ENCODE results near the gene PAN2. TPM values are rescaled to one million over a fixed set of nuclear protein-coding genes. Genes with fewer than 3 reads are reported as not detected.
A peak's percentile ranks its signal among the peaks of the same experiment; 100 is the strongest.

PAN2 gene
- total RNA-seq, 3 donors from 2014 or later, result 44.3 to 84.4 (median 54.1) TPM

DNA sequence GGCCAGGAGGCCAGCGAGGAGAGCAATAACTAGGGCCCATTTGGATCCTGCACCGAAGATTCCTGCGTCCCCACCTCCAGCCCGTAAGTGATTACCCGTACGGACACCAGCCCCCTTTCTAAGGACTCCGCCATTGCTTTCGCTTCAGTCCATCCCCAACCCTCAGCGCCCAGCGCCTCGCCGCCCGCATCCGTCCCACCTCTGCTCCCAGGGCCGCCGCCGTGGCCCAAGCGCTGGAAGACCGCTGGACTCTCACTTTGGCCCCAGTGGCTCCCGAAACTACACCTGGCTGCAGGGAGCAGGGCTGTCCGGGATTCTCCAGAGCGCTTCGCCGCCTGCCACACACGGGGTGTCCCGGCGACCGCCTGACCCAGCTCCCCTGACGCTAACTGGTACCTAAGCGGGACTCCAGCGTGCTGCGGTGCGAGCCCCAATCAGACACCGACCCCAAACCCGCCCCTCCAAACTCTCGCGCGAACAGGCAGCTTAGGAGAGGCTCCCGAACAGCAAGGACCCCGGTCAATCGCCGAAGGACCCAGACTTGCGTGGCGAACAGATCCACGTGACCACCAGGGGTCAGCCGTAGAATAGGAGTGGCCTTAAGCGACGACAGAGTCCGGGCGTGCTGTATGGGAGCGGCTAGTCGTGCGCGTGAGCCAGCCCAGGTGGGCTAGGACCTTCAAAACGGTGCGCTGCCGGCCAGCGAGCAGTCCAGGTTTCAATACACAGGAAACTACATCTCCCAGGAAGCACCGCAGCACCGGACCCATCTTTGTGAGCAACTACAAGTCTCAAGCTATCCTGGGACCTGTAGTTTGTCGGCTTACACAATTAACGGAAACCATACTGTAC is 18.0 kb downstream of the PAN2 start, which contains the start of gene CNPY2:
CNPY2 (minus strand) TSS at position 367 of the 852 bp plus-strand sequence. CDS start 771 bp downstream, outside the sequence.
- TF ChIP-seq, protein P1, sequence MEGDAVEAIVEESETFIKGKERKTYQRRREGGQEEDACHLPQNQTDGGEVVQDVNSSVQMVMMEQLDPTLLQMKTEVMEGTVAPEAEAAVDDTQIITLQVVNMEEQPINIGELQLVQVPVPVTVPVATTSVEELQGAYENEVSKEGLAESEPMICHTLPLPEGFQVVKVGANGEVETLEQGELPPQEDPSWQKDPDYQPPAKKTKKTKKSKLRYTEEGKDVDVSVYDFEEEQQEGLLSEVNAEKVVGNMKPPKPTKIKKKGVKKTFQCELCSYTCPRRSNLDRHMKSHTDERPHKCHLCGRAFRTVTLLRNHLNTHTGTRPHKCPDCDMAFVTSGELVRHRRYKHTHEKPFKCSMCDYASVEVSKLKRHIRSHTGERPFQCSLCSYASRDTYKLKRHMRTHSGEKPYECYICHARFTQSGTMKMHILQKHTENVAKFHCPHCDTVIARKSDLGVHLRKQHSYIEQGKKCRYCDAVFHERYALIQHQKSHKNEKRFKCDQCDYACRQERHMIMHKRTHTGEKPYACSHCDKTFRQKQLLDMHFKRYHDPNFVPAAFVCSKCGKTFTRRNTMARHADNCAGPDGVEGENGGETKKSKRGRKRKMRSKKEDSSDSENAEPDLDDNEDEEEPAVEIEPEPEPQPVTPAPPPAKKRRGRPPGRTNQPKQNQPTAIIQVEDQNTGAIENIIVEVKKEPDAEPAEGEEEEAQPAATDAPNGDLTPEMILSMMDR (IDR thresholded peaks at IDR 0.05), result peak in 2 of 3 donors; percentile 31 to 42
- peak; percentile 84 to 89 (median 85) for TF ChIP-seq POLR2AphosphoS5 (IDR thresholded peaks at IDR 0.05)
- peak; percentile 38 for TF ChIP-seq POLR2A (IDR thresholded peaks at IDR 0.05)
- intact Hi-C loops (cut with DNase I; ENCODE audit: low total_unique reads), result no loop called here
- H3K36me3 ChIP-seq, result no peaks in the 10 kb centered on the region

DNA sequence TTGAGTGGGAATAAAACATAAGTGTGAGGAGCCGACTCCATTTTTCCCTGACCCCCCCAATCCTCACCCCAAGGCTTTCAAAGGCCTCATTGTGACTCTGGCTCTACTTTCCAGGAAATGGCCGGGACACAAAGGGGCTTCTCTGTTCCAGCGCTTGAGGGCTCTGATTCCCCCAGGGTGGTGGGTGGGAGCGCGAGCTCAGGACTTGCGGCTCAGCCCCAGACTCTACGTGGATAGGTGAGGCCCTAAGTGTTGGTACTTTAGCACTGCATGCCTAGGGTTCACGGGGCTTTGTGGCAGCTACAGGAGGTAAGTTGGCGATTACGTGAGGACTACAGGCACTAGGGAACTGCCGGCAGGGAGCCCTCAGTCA is 18.6 kb downstream of the PAN2 start:
- H3K27ac ChIP-seq, result peak overlapping the region; percentile 94
- intact Hi-C loops (cut with DNase I; ENCODE audit: low total_unique reads), result no loop called here
- no peaks in the 10 kb centered on the region for H3K36me3 ChIP-seq
- peaks cover 5 to 7% of the 10 kb centered on the region in 2 donors for H3K4me1 ChIP-seq
- TF ChIP-seq POLR2A (IDR thresholded peaks at IDR 0.05), result no peak
- TF ChIP-seq POLR2AphosphoS5 (IDR thresholded peaks at IDR 0.05), result no peak
- TF ChIP-seq, protein P1 (IDR thresholded peaks at IDR 0.05), result no peak
- peak overlapping the region; percentile 72 to 89 (median 87) for H3K4me3 ChIP-seq
- no peaks in the 10 kb centered on the region for H3K9me3 ChIP-seq
- no peak for DNase-seq (ENCODE audit: low spot score in 2 of 2)
- no peaks in the 10 kb centered on the region for H3K27me3 ChIP-seq

More for the DNA sequence above, 18.0 kb downstream of the PAN2 start, which contains the start of gene CNPY2:
- no peaks in the 10 kb centered on the region for H3K27me3 ChIP-seq
- H3K27ac ChIP-seq, result peak within 1 kb of the TSS; percentile 94
- H3K9me3 ChIP-seq, result no peaks in the 10 kb centered on the region
- H3K4me3 ChIP-seq, result peak within 1 kb of the TSS; percentile 72 to 89 (median 87)
- peaks cover 5 to 7% of the 10 kb centered on the region in 2 donors for H3K4me1 ChIP-seq
- peak; percentile 91 to 95 for DNase-seq (ENCODE audit: low spot score in 2 of 2)

DNA sequence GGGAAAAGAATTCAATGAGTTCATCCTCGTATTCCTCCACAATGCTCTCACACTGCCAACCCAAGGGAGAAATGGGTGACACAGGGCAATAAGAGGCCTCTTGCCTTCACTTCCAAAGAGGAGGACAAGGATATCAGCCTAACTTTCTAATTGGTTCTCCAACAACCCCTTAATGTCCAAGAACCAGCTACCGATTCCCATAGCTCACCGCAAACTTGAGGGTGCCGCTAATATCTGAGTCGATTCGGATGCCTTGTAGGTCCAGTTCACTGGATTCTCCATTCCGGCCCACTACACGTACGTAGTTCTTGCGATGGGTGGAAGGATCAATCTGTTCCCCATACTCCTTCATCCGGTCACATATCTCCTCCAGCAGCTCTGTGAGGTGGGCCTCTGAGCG is 22.8 kb downstream of the PAN2 start:
- DNase-seq (ENCODE audit: low spot score in 2 of 2), result no peak
- peaks cover 5 to 7% of the 10 kb centered on the region in 2 donors for H3K4me1 ChIP-seq
- TF ChIP-seq, protein P1 (IDR thresholded peaks at IDR 0.05), result no peak
- TF ChIP-seq POLR2A (IDR thresholded peaks at IDR 0.05) (no peak), POLR2AphosphoS5 (IDR thresholded peaks at IDR 0.05) (no peak)
- no peaks in the 10 kb centered on the region for H3K27me3 ChIP-seq
- no peaks in the 10 kb centered on the region for H3K9me3 ChIP-seq
- H3K4me3 ChIP-seq, result no peak overlapping the region
- no peaks in the 10 kb centered on the region for H3K36me3 ChIP-seq
- intact Hi-C loops (cut with DNase I; ENCODE audit: low total_unique reads), result no loop called here
- no peak overlapping the region for H3K27ac ChIP-seq

DNA sequence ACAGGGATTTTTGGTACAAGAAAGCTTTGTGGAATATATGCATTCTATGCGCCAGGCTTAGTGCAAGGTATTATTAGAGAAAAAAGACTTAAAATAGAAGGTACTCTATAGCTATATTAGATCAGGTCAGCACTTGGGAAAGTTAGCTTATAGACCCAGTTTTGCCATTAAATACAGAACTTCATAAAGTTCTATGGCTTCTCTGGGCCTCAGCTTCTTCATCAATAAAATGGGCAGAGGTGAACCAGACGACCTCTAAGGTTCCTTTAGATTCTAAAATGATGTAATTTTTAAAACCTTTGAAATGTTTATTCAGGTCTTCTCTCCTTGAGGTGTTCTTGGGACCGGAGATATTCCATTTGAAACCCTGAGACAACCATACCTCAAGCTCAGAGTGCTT is 25.1 kb downstream of the PAN2 start:
- intact Hi-C loops (cut with DNase I; ENCODE audit: low total_unique reads), result no loop called here
- H3K36me3 ChIP-seq, result no peaks in the 10 kb centered on the region
- no peaks in the 10 kb centered on the region for H3K4me1 ChIP-seq
- H3K27me3 ChIP-seq, result no peaks in the 10 kb centered on the region
- H3K27ac ChIP-seq, result no peak overlapping the region
- H3K4me3 ChIP-seq, result no peak overlapping the region
- no peaks in the 10 kb centered on the region for H3K9me3 ChIP-seq
- DNase-seq (ENCODE audit: low spot score in 2 of 2), result no peak
- no peak for TF ChIP-seq POLR2AphosphoS5 (IDR thresholded peaks at IDR 0.05)
- TF ChIP-seq, protein P1 (IDR thresholded peaks at IDR 0.05), result no peak
- TF ChIP-seq POLR2A (IDR thresholded peaks at IDR 0.05), result no peak

Measured in breast epithelium (tissue), 4 donors.